ENCODE results near the gene CNTNAP2.

- TF ChIP-seq, protein P1, sequence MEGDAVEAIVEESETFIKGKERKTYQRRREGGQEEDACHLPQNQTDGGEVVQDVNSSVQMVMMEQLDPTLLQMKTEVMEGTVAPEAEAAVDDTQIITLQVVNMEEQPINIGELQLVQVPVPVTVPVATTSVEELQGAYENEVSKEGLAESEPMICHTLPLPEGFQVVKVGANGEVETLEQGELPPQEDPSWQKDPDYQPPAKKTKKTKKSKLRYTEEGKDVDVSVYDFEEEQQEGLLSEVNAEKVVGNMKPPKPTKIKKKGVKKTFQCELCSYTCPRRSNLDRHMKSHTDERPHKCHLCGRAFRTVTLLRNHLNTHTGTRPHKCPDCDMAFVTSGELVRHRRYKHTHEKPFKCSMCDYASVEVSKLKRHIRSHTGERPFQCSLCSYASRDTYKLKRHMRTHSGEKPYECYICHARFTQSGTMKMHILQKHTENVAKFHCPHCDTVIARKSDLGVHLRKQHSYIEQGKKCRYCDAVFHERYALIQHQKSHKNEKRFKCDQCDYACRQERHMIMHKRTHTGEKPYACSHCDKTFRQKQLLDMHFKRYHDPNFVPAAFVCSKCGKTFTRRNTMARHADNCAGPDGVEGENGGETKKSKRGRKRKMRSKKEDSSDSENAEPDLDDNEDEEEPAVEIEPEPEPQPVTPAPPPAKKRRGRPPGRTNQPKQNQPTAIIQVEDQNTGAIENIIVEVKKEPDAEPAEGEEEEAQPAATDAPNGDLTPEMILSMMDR (IDR thresholded peaks at IDR 0.05; ENCODE audit: control extremely low read depth in 1 of 3, insufficient read depth in 1 of 3, low read depth in 1 of 3, low read length in 3 of 3) = no peak
- TF ChIP-seq SRF (IDR thresholded peaks at IDR 0.05; ENCODE audit: low read depth, low read length) = no peak
- no peak for TF ChIP-seq POLR2AphosphoS5 (IDR thresholded peaks at IDR 0.05; ENCODE audit: low read depth, low read length)
- no peak for TF ChIP-seq TAF1 (IDR thresholded peaks at IDR 0.05; ENCODE audit: low read depth, low read length)
- no peak for TF ChIP-seq RNF2 (IDR thresholded peaks at IDR 0.05; ENCODE audit: borderline replicate concordance, low read depth, low read length, missing control alignments, poor library complexity, severe bottlenecking)
- no peak for TF ChIP-seq POLR2A (IDR thresholded peaks at IDR 0.05; ENCODE audit: control extremely low read depth in 1 of 2, low read depth in 2 of 2, low read length in 2 of 2)
- TF ChIP-seq PHF8 (conservative IDR thresholded peaks at IDR 0.05; ENCODE audit: low read depth, low read length) = no peak
- TF ChIP-seq CHD2 (IDR thresholded peaks at IDR 0.05; ENCODE audit: low read length) = no peak
- no peak for TF ChIP-seq RFX5 (IDR thresholded peaks at IDR 0.05; ENCODE audit: borderline replicate concordance, low read depth, low read length)
- TF ChIP-seq SP2 (IDR thresholded peaks at IDR 0.05; ENCODE audit: low read length) = no peak
- no peak for TF ChIP-seq SIN3A (conservative IDR thresholded peaks at IDR 0.05 in 1 of 2, IDR thresholded peaks at IDR 0.05 in 1 of 2; ENCODE audit: low read depth in 1 of 2, low read length in 2 of 2)
Measured at GRCh38 chr7:146414373-146414772, 297.8 kb downstream of the CNTNAP2 start.
